Motor neuron (in vitro differentiated cells): ENCODE data around the gene MAPK9. TPM values are rescaled to one million over a fixed set of nuclear protein-coding genes. Genes with fewer than 3 reads are reported as not detected.
A peak's percentile ranks its signal among the peaks of the same experiment; 100 is the strongest.

Source experiments
- ATAC-seq, 8 experiments: fragments of 200-7000 bp; cut with Tn5 transposase; replicated peaks in 6 of 8; 2 replicates each; pipeline ENCODE4 v1.8.0; 2021; ENCODE audit warnings: mild to moderate bottlenecking in 8 of 8, moderate library complexity in 8 of 8
- H3K27ac ChIP-seq, 2 donors: fragments of 250-450 bp; sonication (Bioruptor Pico); 2 replicates each; pipeline ENCODE4 v1.9.0; 2021; ENCODE audit warnings: antibody characterized with exemption in 2 of 2, mild to moderate bottlenecking in 2 of 2, moderate library complexity in 1 of 2
- H3K4me1 ChIP-seq, 2 donors: fragments of 250-450 bp; sonication (Bioruptor Pico); replicated peaks in 1 of 2; 2 replicates each; pipeline ENCODE4 v1.6.1; 2021; ENCODE audit warnings: antibody characterized with exemption in 2 of 2, mild to moderate bottlenecking in 2 of 2, moderate library complexity in 1 of 2
- H3K4me3 ChIP-seq, 5 donors: fragments of 250-450 bp; sonication (Bioruptor Pico); 2 replicates each; pipeline ENCODE4 v1.9.0; 2021; ENCODE audit warnings: antibody characterized with exemption in 5 of 5, mild to moderate bottlenecking in 5 of 5, moderate library complexity in 4 of 5
- WGBS, 10 experiments: fragments of 450-650 bp; shearing (Covaris generic); methylation state at CpG; one replicate each; pipeline ENCODE4 v1.0.0; 2022; 5-methylcytosine and 5-hydroxymethylcytosine counted together
- in situ Hi-C, 9 experiments: fragments of 400-800 bp; cut with MboI; loops; one replicate each; pipeline ENCODE4 v1.15.0; 2021; ENCODE audit warnings: low sequenced_read_pairs in 9 of 9, low pct_unique_long_range_greater_than_20kb in 2 of 9; ENCODE audit not compliant: unreplicated experiment in 9 of 9
- total RNA-seq, 8 experiments: library from RNA; unstranded; fragments of 300-600 nt; gene quantifications; 2 replicates each; pipeline versions ENCODE4 v1.2.3 to v1.2.4, GENCODE V29; 2022

The MAPK9 gene
- total RNA-seq, result 10 to 100 TPM; 11.3 to 31.3 (median 23.6) TPM

DNA sequence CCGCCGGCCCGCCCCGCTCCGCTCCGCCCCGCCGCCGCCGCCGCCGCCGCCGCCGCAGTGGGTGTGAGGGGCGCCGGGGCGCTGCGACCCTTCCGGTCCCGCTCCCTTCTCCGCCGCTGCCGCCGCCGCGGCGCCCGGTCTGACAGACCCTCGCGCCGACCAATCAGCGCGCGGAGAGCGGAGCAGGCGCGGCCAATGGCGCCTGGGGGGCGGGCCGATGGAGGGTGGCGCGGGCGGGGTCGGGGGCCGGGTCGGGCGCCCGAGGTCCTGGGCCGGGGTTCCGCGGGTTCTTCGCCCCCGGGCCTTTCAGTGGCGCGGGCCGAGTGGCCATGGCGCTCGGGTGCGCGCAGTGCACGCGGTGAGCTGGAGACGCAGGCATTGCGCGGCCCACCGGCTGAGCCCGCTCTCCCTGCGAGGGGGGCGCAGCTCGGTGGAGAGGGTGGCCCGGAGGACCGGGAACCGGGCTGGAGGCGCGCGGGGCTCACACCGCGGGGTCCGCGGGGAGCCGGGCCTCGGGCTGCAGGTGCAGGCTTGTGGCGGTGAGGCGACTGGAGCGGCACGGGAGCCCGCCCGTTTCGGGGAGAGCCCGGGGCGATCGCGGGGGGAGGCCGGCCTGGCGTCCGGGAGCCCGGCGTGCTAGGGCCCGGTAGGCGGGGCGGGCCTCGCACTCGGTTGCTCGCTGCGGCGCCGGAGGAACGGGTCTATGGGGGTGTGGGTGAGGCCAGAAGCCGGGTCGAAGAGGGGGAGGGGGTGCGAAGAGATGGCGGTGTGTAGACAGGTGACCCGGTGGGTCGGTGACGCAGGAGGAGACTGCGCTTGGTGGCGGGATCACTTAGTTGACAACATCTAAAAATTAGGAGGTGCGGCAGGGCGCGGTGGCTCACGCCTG lies at the start of gene MAPK9:
Gene MAPK9, minus strand, starts transcription at position 141 of the 889 bp plus-strand sequence. CDS start 11,522 bp downstream, outside the sequence.
- peak within 1 kb of the TSS; percentile 79 to 88 for H3K27ac ChIP-seq
- in situ Hi-C loops, result loop anchor here in 2 of 9 experiments (10.0 to 25.0 kb wide), 2 partner anchors 193 to 195 kb away; partner anchors contain the start of gene CNOT6 (in 1 of the 2)
- peak within 1 kb of the TSS; percentile 64 to 97 (median 83) for H3K4me3 ChIP-seq
- peak; percentile 74 to 90 (median 86) for ATAC-seq
- 0% methylated on average over 2 of the region's 122 CpGs; no CpG with 5 or more reads in 9 of the 10 experiments for WGBS, 10 experiments
- peaks cover 4 to 8% of the 10 kb centered on the region in 2 donors for H3K4me1 ChIP-seq

DNA sequence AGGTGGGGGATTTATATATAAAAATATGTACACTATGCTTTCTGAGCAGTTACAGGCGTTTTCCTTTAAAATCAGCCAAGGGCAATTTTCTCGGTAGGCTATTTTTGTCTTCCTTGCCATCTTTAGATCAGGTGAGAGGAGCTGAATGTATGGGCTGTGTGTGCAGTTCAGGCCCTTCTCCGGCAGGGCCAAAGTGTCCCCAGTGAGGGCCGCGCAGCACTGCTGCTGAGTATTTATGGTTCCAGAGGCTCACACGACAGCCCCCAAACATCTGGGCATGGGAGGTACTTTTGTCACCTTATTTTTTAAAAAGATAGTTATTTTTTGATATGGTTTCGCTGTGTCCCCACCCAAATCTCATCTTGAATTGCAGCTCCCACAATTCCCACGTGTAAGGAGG lies 49.7 kb upstream of the MAPK9 start:
- WGBS, 10 experiments, result 54 to 100% (median 74%) methylated on average over 1 to 4 of the region's 8 CpGs; no CpG with 5 or more reads in 1 of the 10 experiments
- in situ Hi-C loops, result no loop called here
- no peak overlapping the region for H3K27ac ChIP-seq
- peak in 1 of 8 experiments; percentile 23 for ATAC-seq
- peaks cover 15 to 18% of the 10 kb centered on the region in 2 donors for H3K4me1 ChIP-seq
- H3K4me3 ChIP-seq, result no peak overlapping the region

GRCh38 chr5:180340856-180341255 lies 49.0 kb upstream of the MAPK9 start:
- Histone ChIP-seq H3K27ac (no peak overlapping the region), H3K4me3 (no peak overlapping the region), H3K4me1 (peaks cover 15 to 17% of the 10 kb centered on the region in 2 donors)
- ATAC-seq, result no peak
- in situ Hi-C loops, result no loop called here
- WGBS, 10 experiments, result 17 to 100% (median 80%) methylated on average over 1 to 5 of the region's 9 CpGs; no CpG with 5 or more reads in 5 of the 10 experiments

DNA sequence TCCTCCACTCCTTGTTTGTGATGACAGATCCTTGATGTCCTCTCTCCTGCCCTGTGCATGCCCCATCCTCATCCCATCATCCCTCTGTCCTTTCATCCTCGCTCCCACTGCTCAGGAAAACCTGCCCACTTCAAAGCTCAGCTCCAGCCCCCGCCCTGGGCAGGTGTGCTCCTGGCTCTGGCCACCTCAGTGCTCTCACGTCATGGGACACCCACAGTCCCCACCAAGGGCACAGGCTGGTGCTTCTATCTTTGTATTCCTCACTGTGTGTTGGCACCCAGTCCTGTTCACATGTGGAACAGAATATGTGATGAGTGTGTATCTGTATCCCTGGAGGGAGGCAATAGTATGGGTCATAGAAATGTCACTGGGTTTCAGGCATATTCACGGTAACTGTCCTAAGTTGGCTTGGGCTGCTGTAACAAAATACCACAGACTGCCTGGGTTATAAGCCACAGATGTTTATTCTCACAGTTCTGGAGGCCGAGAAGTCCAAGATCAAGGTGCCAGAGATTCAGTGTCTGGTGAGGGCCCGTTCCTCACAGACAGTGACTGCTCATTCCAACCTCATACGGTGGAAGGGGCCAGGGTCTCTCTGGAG lies 47.8 kb upstream of the MAPK9 start:
- Histone ChIP-seq H3K4me3 (no peak overlapping the region), H3K4me1 (peaks cover 15 to 17% of the 10 kb centered on the region in 2 donors), H3K27ac (no peak overlapping the region)
- ATAC-seq, result no peak
- WGBS, 10 experiments, result 31 to 100% (median 87%) methylated on average over 1 to 5 of the region's 7 CpGs; no CpG with 5 or more reads in 2 of the 10 experiments
- in situ Hi-C loops, result no loop called here

DNA sequence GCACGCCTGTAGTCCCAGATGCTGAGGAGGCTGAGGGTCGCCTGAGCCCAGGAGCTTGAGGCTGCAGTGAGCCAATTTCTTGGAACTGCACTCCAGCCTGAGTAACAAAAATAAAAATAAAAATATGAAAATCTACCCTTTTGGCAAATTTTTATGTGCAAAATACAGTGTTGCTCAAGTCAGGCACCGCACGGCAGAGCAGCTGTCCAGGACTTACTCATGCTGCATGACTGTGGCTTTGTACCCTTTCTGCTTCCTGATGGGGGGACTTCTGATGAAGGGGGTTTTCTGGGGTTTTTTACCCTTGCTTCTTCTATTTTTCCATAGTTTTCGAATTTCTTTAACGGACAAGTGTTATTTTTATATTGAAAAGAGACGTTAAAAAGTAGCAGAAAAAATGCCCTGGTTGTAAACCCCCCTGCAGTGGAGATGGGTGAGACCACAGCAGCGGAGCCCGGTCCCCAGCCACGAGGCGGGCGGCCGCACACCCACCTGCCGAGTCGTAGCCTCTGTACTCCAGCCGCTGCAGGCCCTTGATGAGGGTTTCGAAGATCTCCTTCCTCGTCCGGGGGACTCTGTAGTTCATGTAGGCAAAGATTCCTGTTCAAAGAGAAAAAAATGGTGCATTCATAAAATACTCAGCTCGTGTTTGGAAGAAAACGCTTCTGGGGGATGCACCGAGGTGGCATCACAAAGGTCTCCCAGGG lies 46.3 kb upstream of the MAPK9 start:
- ATAC-seq, result no peak
- in situ Hi-C loops, result no loop called here
- no peak overlapping the region for H3K4me3 ChIP-seq
- H3K4me1 ChIP-seq, result peaks cover under 1 to 5% of the 10 kb centered on the region in 2 donors
- 40 to 100% (median 94%) methylated on average over 1 to 22 of the region's 22 CpGs for WGBS, 10 experiments
- H3K27ac ChIP-seq, result no peak overlapping the region

- no peaks in the 10 kb centered on the region for H3K4me1 ChIP-seq
- no peak overlapping the region for H3K27ac ChIP-seq
- WGBS, 10 experiments, result 90 to 100% (median 97%) methylated on average over 1 to 21 of the region's 34 CpGs; no CpG with 5 or more reads in 1 of the 10 experiments
- no peak for ATAC-seq
- in situ Hi-C loops, result no loop called here
- H3K4me3 ChIP-seq, result no peak overlapping the region
Observed at GRCh38 chr5:180336234-180337020, 44.5 kb upstream of the MAPK9 start.

- Histone ChIP-seq H3K4me1 (no peaks in the 10 kb centered on the region), H3K4me3 (no peak overlapping the region), H3K27ac (no peak overlapping the region)
- in situ Hi-C loops, result no loop called here
- 89 to 100% (median 97%) methylated on average over 1 to 10 of the region's 19 CpGs; no CpG with 5 or more reads in 5 of the 10 experiments for WGBS, 10 experiments
- ATAC-seq, result no peak
Observed at GRCh38 chr5:180335614-180336233, 43.8 kb upstream of the MAPK9 start.

- WGBS, 10 experiments, result 80 to 100% (median 94%) methylated on average over 1 to 7 of the region's 15 CpGs; no CpG with 5 or more reads in 5 of the 10 experiments
- Histone ChIP-seq H3K27ac (no peak overlapping the region), H3K4me1 (no peaks in the 10 kb centered on the region), H3K4me3 (no peak overlapping the region)
- ATAC-seq, result no peak
- in situ Hi-C loops, result no loop called here
Observed at GRCh38 chr5:180334751-180335613, 43.1 kb upstream of the MAPK9 start.

DNA sequence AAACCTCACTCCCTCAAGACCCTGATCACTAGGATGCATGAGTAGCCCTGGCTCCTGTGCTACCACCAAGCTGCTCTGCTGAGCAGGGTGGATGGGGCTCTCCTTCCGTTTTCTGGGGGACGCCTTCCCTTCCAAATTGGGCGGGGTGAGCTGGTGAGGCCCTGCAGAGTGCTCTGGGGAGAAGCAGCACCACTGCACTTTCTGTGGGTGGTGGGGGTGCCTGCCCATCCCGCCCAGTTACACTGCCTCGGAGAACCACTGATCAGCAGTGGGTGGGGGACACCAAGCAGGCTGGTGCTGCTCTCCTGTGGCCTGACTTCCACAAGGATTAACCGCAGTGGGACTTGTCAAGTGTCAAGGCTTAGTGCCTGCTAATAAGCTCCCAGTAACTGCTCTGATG lies 42.3 kb upstream of the MAPK9 start:
- peak in 1 of 8 experiments; percentile 1 for ATAC-seq
- H3K4me1 ChIP-seq, result no peaks in the 10 kb centered on the region
- no peak overlapping the region for H3K27ac ChIP-seq
- WGBS, 10 experiments, result 94 to 100% methylated on average over 1 to 3 of the region's 6 CpGs; no CpG with 5 or more reads in 8 of the 10 experiments
- in situ Hi-C loops, result no loop called here
- no peak overlapping the region for H3K4me3 ChIP-seq

GRCh38 chr5:180333661-180334060 lies 41.8 kb upstream of the MAPK9 start:
- peak in 2 of 8 experiments; percentile 3 to 25 for ATAC-seq
- no peak overlapping the region for H3K27ac ChIP-seq
- H3K4me3 ChIP-seq, result no peak overlapping the region
- H3K4me1 ChIP-seq, result no peaks in the 10 kb centered on the region
- in situ Hi-C loops, result no loop called here
- 0 to 100% (median 100%) methylated on average over 1 to 4 of the region's 4 CpGs; no CpG with 5 or more reads in 1 of the 10 experiments for WGBS, 10 experiments

DNA sequence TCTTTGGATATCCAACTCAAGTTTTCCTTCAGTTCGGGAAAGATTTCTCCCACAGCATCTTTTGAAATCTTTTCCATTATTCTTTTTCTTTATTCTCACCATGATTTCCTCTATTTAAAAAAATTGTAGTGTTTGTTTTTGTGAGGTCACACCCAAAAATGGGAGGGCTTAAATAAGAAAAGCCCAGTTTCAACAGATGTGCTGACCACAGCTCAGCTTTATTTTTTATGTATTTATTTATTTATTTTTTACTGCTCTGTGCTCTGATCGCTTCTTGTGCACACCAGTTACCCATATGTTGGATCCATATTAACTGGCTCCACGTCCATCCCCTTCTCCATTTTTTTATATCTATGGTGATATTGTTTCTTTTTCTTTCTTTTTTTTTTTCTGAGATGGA lies 41.0 kb upstream of the MAPK9 start:
- WGBS, 10 experiments, result 53 to 100% (median 95%) methylated on average over 2 to 3 of the region's 3 CpGs; no CpG with 5 or more reads in 1 of the 10 experiments
- H3K4me1 ChIP-seq, result no peaks in the 10 kb centered on the region
- in situ Hi-C loops, result no loop called here
- H3K27ac ChIP-seq, result no peak overlapping the region
- no peak for ATAC-seq
- no peak overlapping the region for H3K4me3 ChIP-seq
